Smooth muscle cell (in vitro differentiated cells): ENCODE results near the gene PAPOLG. TPM values are rescaled to one million over a fixed set of nuclear protein-coding genes. Genes with fewer than 3 reads are reported as not detected.
A peak's percentile ranks its signal among the peaks of the same experiment; 100 is the strongest.
"Not testable (repeated sequence)": the region's sequence is repeated elsewhere in the genome, so short reads cannot be mapped to it uniquely, and the experiment has no call there.

Source experiments
- DNase-seq: peaks from one replicate; lab custom pipeline; 2025; ENCODE audit not compliant: unreplicated experiment; lab: John Stamatoyannopoulos, UW
- H2AFZ ChIP-seq: fragments of 200-600 bp; sonication (generic); 2 replicates; pipeline ENCODE4 v1.6.0; 2016; ENCODE audit warnings: antibody characterized with exemption, low read depth, mild to moderate bottlenecking
- H3F3A ChIP-seq: fragments of 200-600 bp; sonication (generic); 2 replicates; pipeline ENCODE4 v1.6.0; 2017; ENCODE audit warnings: antibody characterized with exemption, low read depth
- H3K27ac ChIP-seq: fragments of 200-600 bp; sonication (generic); 2 replicates; pipeline ENCODE4 v1.5.1; 2016; ENCODE audit warnings: low read depth, mild to moderate bottlenecking
- H3K27me3 ChIP-seq: fragments of 200-600 bp; sonication (generic); 2 replicates; pipeline ENCODE4 v1.6.1; 2016; ENCODE audit warnings: low read depth, mild to moderate bottlenecking
- H3K36me3 ChIP-seq: fragments of 200-600 bp; sonication (generic); 2 replicates; pipeline ENCODE4 v1.5.1; 2016; ENCODE audit warnings: low read depth
- H3K4me1 ChIP-seq: fragments of 200-600 bp; sonication (generic); 2 replicates; pipeline ENCODE4 v1.5.1; 2016; ENCODE audit warnings: low read depth
- H3K4me2 ChIP-seq: fragments of 200-600 bp; sonication (generic); 2 replicates; pipeline ENCODE4 v1.6.0; 2016; ENCODE audit warnings: mild to moderate bottlenecking
- H3K4me3 ChIP-seq: fragments of 200-600 bp; sonication (generic); 2 replicates; pipeline ENCODE4 v1.5.1; 2016; ENCODE audit warnings: mild to moderate bottlenecking
- H3K79me2 ChIP-seq: fragments of 200-600 bp; sonication (generic); 2 replicates; pipeline ENCODE4 v1.6.0; 2016; ENCODE audit warnings: low read depth, mild to moderate bottlenecking
- H3K9ac ChIP-seq: fragments of 200-600 bp; sonication (generic); 2 replicates; pipeline ENCODE4 v1.6.0; 2016; ENCODE audit warnings: low read depth
- H3K9me3 ChIP-seq: fragments of 200-600 bp; sonication (generic); replicated peaks from 2 replicates; pipeline ENCODE4 v1.5.1; 2016; ENCODE audit warnings: low read depth
- H4K20me1 ChIP-seq: fragments of 200-600 bp; sonication (generic); 2 replicates; pipeline ENCODE4 v1.6.0; 2016; ENCODE audit warnings: low read depth
- CTCF ChIP-seq: fragments of 200-600 bp; sonication (generic); IDR thresholded peaks from 2 replicates; pipeline ENCODE4 v1.5.1; 2017; ENCODE audit warnings: borderline replicate concordance, mild to moderate bottlenecking, antibody characterized with exemption; ENCODE audit not compliant: insufficient read depth, poor library complexity, severe bottlenecking
- WGBS: methylation state at CpG from one replicate; pipeline ENCODE4 v1.1.7; 2016; ENCODE audit warnings: low lambda C conversion rate; 5-methylcytosine and 5-hydroxymethylcytosine counted together
- polyA plus RNA-seq: library from polyadenylated mRNA; unstranded; fragments of >200 nt; fragmentation: Nextera tagmentation; extraction: Ambion mirVana; gene quantifications from 2 replicates; pipeline ENCODE4 v1.2.1, GENCODE V29; 2016
- total RNA-seq: library from RNA; depleted of rRNA; stranded (reverse); fragments of >200 nt; gene quantifications from 2 replicates; pipeline ENCODE4 v1.2.3, GENCODE V29; 2014

The PAPOLG gene
- total and polyA plus RNA-seq, 2 experiments from 2014 or later: 7.4 to 19.6 TPM

DNA sequence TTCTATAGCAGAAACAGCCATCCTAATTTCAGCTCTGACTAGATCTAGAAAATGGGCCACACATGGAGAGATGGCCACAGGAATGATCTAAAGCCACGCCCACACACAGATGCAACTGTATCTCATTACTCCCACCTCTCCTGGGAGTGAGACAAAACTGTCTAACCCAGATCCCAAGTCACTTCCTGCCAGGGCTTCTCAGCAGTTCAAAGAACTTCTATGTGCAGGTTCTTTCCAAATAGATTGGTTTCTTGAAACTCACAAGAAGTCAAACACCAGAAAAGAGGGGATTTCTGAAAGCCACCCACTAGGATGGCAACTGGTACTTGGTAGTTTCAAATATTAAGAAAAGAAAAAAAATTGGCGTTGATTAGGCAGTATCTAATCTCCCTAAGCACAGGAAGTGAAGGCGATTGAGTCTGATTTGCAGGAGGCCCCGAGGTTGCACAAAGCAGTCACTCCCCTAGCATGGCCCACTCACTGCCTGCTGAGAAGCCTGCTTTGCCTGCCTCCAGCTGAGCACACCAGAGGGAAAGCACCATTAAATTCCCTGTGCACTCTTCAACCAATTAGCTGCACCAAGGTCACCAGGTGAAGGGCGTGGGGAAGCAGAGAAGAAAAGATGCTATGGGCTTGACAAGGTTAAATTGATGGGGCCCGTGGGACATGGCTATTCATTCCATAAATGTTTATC is 51.1 kb downstream of the PAPOLG start:
- H3K79me2 ChIP-seq: no peaks in the 10 kb centered on the region
- peaks cover 7% of the 10 kb centered on the region for H3K4me1 ChIP-seq
- H3K36me3 ChIP-seq: no peaks in the 10 kb centered on the region
- H3K27me3 ChIP-seq: no peaks in the 10 kb centered on the region
- 44% methylated on average over 6 of the region's 6 CpGs for WGBS
- H3K9ac ChIP-seq: no peak overlapping the region
- no peak overlapping the region for H2AFZ ChIP-seq
- DNase-seq: no peak
- H3K4me3 ChIP-seq: no peak overlapping the region
- H3K4me2 ChIP-seq: peak overlapping the region; percentile 33
- peak overlapping the region; percentile 69 for H3K27ac ChIP-seq
- no peak for TF ChIP-seq CTCF
- H3K9me3 ChIP-seq: no peaks in the 10 kb centered on the region
- no peaks in the 10 kb centered on the region for H3F3A ChIP-seq
- H4K20me1 ChIP-seq: no peaks in the 10 kb centered on the region

GRCh38 chr2:60808330-60808801 is 52.3 kb downstream of the PAPOLG start:
- no peak overlapping the region for H3K4me3 ChIP-seq
- H3K4me1 ChIP-seq: peaks cover 7% of the 10 kb centered on the region
- H3F3A ChIP-seq: no peaks in the 10 kb centered on the region
- no peak overlapping the region for H2AFZ ChIP-seq
- TF ChIP-seq CTCF: no peak
- H3K27me3 ChIP-seq: no peaks in the 10 kb centered on the region
- no peaks in the 10 kb centered on the region for H4K20me1 ChIP-seq
- H3K4me2 ChIP-seq: no peak overlapping the region
- no peaks in the 10 kb centered on the region for H3K36me3 ChIP-seq
- H3K9ac ChIP-seq: no peak overlapping the region
- 86% methylated on average over 16 of the region's 16 CpGs for WGBS
- no peaks in the 10 kb centered on the region for H3K79me2 ChIP-seq
- DNase-seq: no peak
- no peak overlapping the region for H3K27ac ChIP-seq
- no peaks in the 10 kb centered on the region for H3K9me3 ChIP-seq

DNA sequence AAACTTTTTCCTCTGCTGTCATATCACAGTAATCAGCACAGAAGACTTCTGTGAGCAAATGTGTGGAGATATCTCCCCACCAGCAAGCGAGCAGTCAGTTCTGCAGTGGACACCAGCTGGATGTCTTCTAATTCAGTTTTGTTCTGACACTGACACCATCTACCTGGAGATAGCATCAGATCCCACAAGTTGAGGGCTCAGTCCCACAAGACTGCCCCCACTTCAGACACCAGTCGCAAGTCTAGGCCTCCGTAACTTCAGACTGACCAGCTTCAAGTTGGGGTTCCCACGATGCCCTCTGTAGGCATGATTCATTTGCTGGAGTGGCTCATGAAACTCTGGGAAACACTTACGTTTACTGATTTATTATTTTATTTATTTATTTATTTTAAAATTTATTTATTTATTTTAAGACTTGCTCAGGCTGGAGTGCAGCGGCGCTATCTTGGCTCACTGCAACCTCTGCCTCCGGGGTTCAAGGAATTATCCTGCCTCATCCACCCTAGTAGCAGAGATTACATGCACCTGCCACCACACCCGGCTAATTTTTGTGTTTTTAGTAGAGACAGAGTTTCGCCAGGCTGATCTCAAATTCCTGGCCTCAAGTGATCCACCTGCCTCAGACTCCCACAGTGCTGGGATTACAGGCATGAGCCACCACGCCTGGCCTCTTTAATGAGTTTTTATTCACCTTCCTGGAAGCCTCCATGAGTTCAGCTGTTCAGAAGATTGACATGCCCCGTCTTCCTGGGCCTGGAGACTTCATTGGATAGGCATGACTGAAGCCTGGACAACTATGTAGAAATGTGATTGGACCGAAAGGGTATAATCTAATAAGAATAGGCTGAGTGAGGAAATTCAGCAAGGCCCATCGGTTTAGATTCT is 55.7 kb downstream of the PAPOLG start:
- H3K27me3 ChIP-seq: peaks cover 9% of the 10 kb centered on the region
- peaks cover 7% of the 10 kb centered on the region for H3K4me1 ChIP-seq
- H4K20me1 ChIP-seq: no peaks in the 10 kb centered on the region
- H3K9ac ChIP-seq: no peak overlapping the region
- 91% methylated on average over 14 of the region's 14 CpGs for WGBS
- H3K4me3 ChIP-seq: no peak overlapping the region
- H3K9me3 ChIP-seq: no peaks in the 10 kb centered on the region
- no peaks in the 10 kb centered on the region for H3K36me3 ChIP-seq
- H3K4me2 ChIP-seq: no peak overlapping the region
- TF ChIP-seq CTCF: no peak
- H3K79me2 ChIP-seq: no peaks in the 10 kb centered on the region
- H3K27ac ChIP-seq: no peak overlapping the region
- no peak for DNase-seq
- no peaks in the 10 kb centered on the region for H3F3A ChIP-seq
- H2AFZ ChIP-seq: no peak overlapping the region

GRCh38 chr2:60817191-60817590 is 61.1 kb downstream of the PAPOLG start:
- not testable (repeated sequence) for H3K4me1 ChIP-seq, H3F3A ChIP-seq, H3K9ac ChIP-seq, H4K20me1 ChIP-seq, H3K9me3 ChIP-seq, H3K79me2 ChIP-seq, H3K4me3 ChIP-seq, H2AFZ ChIP-seq, H3K27ac ChIP-seq, H3K36me3 ChIP-seq, H3K27me3 ChIP-seq, DNase-seq, H3K4me2 ChIP-seq
- 94% methylated on average over 9 of the region's 9 CpGs for WGBS
